ENCODE measurements around the gene C22orf31.

C22orf31 gene

GRCh38 chr22:29029202-29030000, 32.2 kb downstream of the C22orf31 start:
- DNase-seq (ENCODE audit: low read depth in 2 of 2): no peak

DNA sequence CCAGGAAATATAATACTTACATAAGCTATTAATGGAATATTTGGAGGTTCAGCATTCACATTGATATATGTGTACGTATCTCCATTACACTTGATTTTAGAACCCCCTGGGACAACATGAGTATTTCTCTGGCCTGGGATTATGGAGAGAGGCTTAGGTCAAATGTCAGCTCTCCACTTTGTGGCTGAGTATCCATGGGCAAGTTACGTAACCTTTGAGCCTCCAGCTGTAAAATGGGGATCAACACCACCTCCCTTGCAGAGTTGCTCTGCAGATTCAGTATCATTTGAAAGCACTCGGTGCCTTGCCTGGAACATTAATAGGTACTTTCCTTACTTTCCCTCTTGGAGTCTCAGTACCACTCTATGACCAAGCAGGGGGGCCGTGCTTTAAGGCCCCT, 33.2 kb downstream of the C22orf31 start:
- no peak for DNase-seq (ENCODE audit: low read depth in 2 of 2)

- DNase-seq (ENCODE audit: low read depth in 2 of 2): no peak
Observed at GRCh38 chr22:29026579-29026978, 35.1 kb downstream of the C22orf31 start.

DNA sequence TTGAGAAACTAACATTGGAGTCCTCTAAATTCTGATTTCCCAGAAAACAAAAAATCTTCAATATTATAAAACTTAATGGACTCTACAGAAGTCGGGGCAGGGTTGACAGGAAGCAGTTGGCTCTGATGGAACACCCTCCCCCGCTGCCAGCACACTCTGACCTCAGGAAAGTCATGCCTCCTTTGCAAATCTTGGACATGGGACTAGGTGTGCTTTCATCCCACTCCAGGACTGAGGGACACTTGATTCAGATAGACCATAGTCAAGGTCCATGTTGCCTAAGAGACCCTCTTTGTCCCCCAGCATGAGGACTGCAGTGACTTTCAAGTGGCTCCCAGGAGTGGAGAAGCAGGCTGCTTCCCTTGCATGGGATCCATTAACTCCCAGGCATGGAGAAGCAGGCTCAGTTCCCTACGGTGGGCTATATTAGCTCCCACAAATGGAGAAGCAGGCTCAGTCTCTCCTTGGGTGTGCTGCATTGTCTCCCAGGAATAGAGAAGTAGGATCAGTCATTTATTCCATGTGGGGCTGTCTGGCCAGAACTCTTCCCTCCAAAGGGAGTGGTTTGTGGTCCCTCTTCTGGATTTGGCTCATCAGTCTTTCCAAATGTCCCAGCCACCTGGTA, 38.3 kb downstream of the C22orf31 start:
- no peak for DNase-seq (ENCODE audit: low read depth in 2 of 2)

DNA sequence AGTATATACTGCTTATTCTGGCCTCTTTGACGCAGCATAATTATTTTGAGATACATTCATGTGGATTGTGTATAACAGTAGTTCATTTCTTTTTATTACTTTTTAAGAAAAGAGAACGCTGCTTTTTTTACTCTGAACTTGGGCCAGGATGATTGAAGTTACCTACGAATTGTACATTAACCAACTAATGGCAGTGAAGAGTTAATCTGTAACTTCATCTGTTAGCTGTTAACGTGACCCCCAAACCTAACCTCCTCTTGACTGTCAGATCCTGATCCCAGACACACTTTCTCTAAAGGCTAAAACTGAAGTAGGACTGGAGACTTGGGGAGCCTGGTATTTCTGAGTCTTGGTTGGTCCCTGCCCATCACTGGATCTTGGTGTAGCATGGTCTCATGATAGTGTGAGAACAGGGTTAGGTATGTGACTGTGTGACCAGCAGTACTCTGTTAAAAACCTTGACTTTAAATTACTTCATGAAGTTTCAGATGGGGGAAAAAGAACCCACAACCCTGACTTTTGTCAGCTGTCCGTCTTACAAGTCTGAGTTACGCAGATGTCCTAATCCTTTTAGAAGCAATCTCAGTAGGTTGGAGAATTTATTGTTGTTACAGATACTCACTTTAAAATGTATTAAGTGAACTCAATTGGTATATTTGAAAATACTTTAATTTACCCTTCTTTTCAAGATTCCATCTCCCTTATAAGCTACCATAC, 39.4 kb downstream of the C22orf31 start:
- no peak for DNase-seq (ENCODE audit: low read depth in 2 of 2)

GRCh38 chr22:29018293-29019189, 43.1 kb downstream of the C22orf31 start:
- no peak for DNase-seq (ENCODE audit: low read depth in 2 of 2)

DNA sequence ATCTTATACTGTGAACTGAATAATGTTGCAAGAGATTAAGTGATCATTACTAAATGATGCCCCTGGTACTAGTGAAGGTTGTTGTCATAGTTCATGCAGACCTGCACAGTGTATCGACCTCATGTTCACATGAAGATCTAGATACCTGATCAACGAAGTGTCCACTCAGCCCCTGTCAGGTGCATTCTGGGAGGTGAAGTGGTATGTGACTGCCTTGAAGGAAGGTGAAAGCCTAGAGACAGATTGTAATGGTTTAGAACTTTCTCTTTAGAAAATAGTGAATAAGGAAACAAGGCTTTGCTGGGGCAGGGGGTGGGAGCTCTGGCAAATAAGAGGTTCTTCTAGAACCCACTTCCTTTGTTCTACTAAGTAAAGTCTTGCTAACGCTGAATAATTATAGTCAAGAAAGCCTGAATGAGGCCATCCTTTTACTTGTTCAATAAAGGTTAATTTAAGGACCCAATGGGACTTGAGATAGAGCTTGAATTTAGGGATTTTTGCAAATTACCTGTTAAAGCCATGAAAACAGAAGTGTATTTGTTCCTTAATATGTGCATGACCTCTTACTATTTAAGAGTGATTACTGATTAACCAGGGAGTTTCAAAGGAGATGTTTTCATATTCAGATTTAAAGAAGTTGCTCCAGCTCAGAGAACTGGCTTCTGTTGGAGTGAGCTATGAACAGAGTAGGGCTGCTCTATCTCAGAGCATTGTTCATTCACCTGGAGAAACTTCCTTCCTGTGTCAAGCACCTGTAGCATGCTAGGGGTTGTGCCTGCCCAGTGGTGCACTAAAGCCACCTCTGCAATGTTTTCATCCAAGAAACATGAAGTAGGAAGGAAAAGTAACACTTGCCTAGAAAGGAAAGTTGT, 45.3 kb downstream of the C22orf31 start:
- DNase-seq (ENCODE audit: low read depth in 2 of 2): no peak

- no peak for DNase-seq (ENCODE audit: low read depth in 2 of 2)
Observed at GRCh38 chr22:29014773-29015172, 46.9 kb downstream of the C22orf31 start.

GRCh38 chr22:29014293-29014692, 47.3 kb downstream of the C22orf31 start:
- DNase-seq (ENCODE audit: low read depth in 2 of 2): no peak

GRCh38 chr22:29012952-29013351, 48.7 kb downstream of the C22orf31 start:
- no peak for DNase-seq (ENCODE audit: low read depth in 2 of 2)

- DNase-seq (ENCODE audit: low read depth in 2 of 2): no peak
Observed at GRCh38 chr22:29012101-29012433, 49.6 kb downstream of the C22orf31 start.

DNA sequence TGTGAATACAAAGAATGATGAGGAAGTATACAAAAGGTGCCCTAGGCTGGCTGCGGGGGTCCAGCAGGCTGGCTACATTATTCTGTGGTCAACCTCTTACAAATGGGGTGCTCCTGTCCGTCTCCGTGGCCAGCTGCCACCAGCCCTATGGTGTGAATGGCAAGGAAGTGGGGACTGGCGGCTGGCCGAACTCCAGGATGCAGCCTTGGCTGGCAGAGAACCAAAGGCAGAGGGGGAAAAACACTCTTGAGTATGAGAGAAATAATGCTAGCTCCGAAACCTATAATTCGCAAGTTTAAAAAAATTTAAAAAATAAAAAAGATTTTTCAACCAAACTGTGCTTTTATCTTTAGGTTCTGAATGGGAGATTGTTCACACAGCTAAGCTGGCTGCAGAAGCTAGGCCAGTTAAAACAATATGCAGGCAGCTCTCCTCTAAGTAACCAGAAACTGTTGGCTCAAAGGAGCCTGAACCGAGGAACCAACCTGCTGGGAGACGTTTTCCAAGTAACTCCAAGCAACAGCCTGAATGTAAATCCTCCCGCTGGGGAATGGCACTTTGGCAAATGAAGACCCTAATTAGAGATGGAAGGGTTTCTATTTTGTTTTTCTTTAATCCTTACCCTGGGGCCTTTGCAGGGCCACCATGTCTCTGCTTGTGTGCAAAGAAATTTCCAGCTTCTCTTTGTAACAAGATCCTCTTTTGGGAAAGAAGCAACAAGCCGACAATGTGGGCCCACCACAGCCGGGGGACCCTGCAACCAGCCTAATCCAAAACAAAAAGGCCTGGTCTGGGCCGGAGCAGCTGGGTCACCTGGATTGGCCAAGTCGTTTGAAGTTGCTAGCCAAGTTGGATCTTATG, 50.2 kb downstream of the C22orf31 start:
- no peak for DNase-seq (ENCODE audit: low read depth in 2 of 2)

GRCh38 chr22:29009148-29009547, 52.5 kb downstream of the C22orf31 start:
- DNase-seq (ENCODE audit: low read depth in 2 of 2): no peak
